ENCODE measurements around the gene PPM1K. TPM values are rescaled to one million over a fixed set of nuclear protein-coding genes. Genes with fewer than 3 reads are reported as not detected.

PPM1K gene
- 10 to 100 TPM; 39.2 to 51.4 TPM for total RNA-seq
- 10 to 100 TPM; 14.9 to 25.8 TPM for polyA plus RNA-seq
- long read RNA-seq, donor 1, full-length matches to known transcripts = 142 of 191 reads
- long read RNA-seq, donor 1, partial matches to known transcripts = 19 of 191 reads
- long read RNA-seq, donor 1, other reads (novel, unspliced or antisense) = 30 of 191 reads
- long read RNA-seq, donor 2, full-length matches to known transcripts = 12 of 24 reads
- long read RNA-seq, donor 2, partial matches to known transcripts = 2 of 24 reads
- long read RNA-seq, donor 2, other reads (novel, unspliced or antisense) = 10 of 24 reads

GRCh38 chr4:88284439-88285234, at the start of gene PPM1K:
TSS of gene PPM1K (minus strand) at chr4:88284561. CDS start at chr4:88278583, 5,978 bp downstream.
- peak within 1 kb of the TSS; percentile 83 for H3K4me3 ChIP-seq (ENCODE audit: low read length in 2 of 2)
- ATAC-seq (ENCODE audit: low FRiP score) = peak; percentile 98
- 0% methylated on average over 55 of the region's 55 CpGs for WGBS, 2 donors
- H3K9me3 ChIP-seq (ENCODE audit: control insufficient read depth, low read length) = no peaks in the 10 kb centered on the region
- no peaks in the 10 kb centered on the region for H3K27me3 ChIP-seq (ENCODE audit: control insufficient read depth in 1 of 2, insufficient read depth in 2 of 2, low read length in 1 of 2)
- peak within 1 kb of the TSS; percentile 97 for H3K27ac ChIP-seq (ENCODE audit: low read depth in 1 of 2, low read length in 2 of 2)
- no peaks in the 10 kb centered on the region for H3K36me3 ChIP-seq (ENCODE audit: control insufficient read depth in 1 of 2, insufficient read depth in 2 of 2, low read length in 1 of 2)
- no peaks in the 10 kb centered on the region for H3K4me1 ChIP-seq (ENCODE audit: control insufficient read depth in 1 of 2, insufficient read depth in 2 of 2, low read length in 2 of 2)
- DNase-seq = peak; percentile 100
- intact Hi-C loops (cut with DNase I) = loop anchor here (5.0 to 10.0 kb wide), 3 partner anchors 58 to 173 kb away; partner anchors contain the start of gene HERC5 (in 2 of the 2)

- Histone ChIP-seq H3K9me3 (ENCODE audit: control insufficient read depth, low read length) (no peaks in the 10 kb centered on the region), H3K36me3 (ENCODE audit: control insufficient read depth in 1 of 2, insufficient read depth in 2 of 2, low read length in 1 of 2) (no peaks in the 10 kb centered on the region), H3K27ac (ENCODE audit: low read depth in 1 of 2, low read length in 2 of 2) (no peak overlapping the region), H3K4me3 (ENCODE audit: low read length in 2 of 2) (no peak overlapping the region), H3K4me1 (ENCODE audit: control insufficient read depth in 1 of 2, insufficient read depth in 2 of 2, low read length in 2 of 2) (no peaks in the 10 kb centered on the region), H3K27me3 (ENCODE audit: control insufficient read depth in 1 of 2, insufficient read depth in 2 of 2, low read length in 1 of 2) (no peaks in the 10 kb centered on the region)
- WGBS, 2 donors = 94 to 97% methylated on average over 1 of the region's 1 CpG
- ATAC-seq (ENCODE audit: low FRiP score) (peak; percentile 67), DNase-seq (no peak)
- intact Hi-C loops (cut with DNase I) = no loop called here
These were observed 49.5 kb upstream of the PPM1K start for GRCh38 chr4:88333741-88334405.

GRCh38 chr4:88327665-88328064, 43.3 kb upstream of the PPM1K start:
- no peak overlapping the region for H3K27ac ChIP-seq (ENCODE audit: low read depth in 1 of 2, low read length in 2 of 2)
- no peak for DNase-seq
- no peak for ATAC-seq (ENCODE audit: low FRiP score)
- H3K4me1 ChIP-seq (ENCODE audit: control insufficient read depth in 1 of 2, insufficient read depth in 2 of 2, low read length in 2 of 2) = no peaks in the 10 kb centered on the region
- no peak overlapping the region for H3K4me3 ChIP-seq (ENCODE audit: low read length in 2 of 2)
- no peaks in the 10 kb centered on the region for H3K9me3 ChIP-seq (ENCODE audit: control insufficient read depth, low read length)
- no peaks in the 10 kb centered on the region for H3K36me3 ChIP-seq (ENCODE audit: control insufficient read depth in 1 of 2, insufficient read depth in 2 of 2, low read length in 1 of 2)
- 76 to 79% methylated on average over 1 of the region's 1 CpG for WGBS, 2 donors
- no peaks in the 10 kb centered on the region for H3K27me3 ChIP-seq (ENCODE audit: control insufficient read depth in 1 of 2, insufficient read depth in 2 of 2, low read length in 1 of 2)
- intact Hi-C loops (cut with DNase I) = no loop called here

GRCh38 chr4:88320780-88321373, 36.5 kb upstream of the PPM1K start:
- DNase-seq (peak in 1 of 2 donors; percentile 60), ATAC-seq (ENCODE audit: low FRiP score) (no peak)
- H3K27me3 ChIP-seq (ENCODE audit: control insufficient read depth in 1 of 2, insufficient read depth in 2 of 2, low read length in 1 of 2) = no peaks in the 10 kb centered on the region
- no peaks in the 10 kb centered on the region for H3K9me3 ChIP-seq (ENCODE audit: control insufficient read depth, low read length)
- H3K4me3 ChIP-seq (ENCODE audit: low read length in 2 of 2) = no peak overlapping the region
- no peak overlapping the region for H3K27ac ChIP-seq (ENCODE audit: low read depth in 1 of 2, low read length in 2 of 2)
- no peaks in the 10 kb centered on the region for H3K4me1 ChIP-seq (ENCODE audit: control insufficient read depth in 1 of 2, insufficient read depth in 2 of 2, low read length in 2 of 2)
- WGBS, 2 donors = 48 to 55% methylated on average over 5 of the region's 5 CpGs
- intact Hi-C loops (cut with DNase I) = no loop called here
- no peaks in the 10 kb centered on the region for H3K36me3 ChIP-seq (ENCODE audit: control insufficient read depth in 1 of 2, insufficient read depth in 2 of 2, low read length in 1 of 2)

GRCh38 chr4:88320224-88320779, 35.9 kb upstream of the PPM1K start:
- Histone ChIP-seq H3K9me3 (ENCODE audit: control insufficient read depth, low read length) (no peaks in the 10 kb centered on the region), H3K4me3 (ENCODE audit: low read length in 2 of 2) (no peak overlapping the region), H3K36me3 (ENCODE audit: control insufficient read depth in 1 of 2, insufficient read depth in 2 of 2, low read length in 1 of 2) (no peaks in the 10 kb centered on the region), H3K27ac (ENCODE audit: low read depth in 1 of 2, low read length in 2 of 2) (no peak overlapping the region), H3K27me3 (ENCODE audit: control insufficient read depth in 1 of 2, insufficient read depth in 2 of 2, low read length in 1 of 2) (no peaks in the 10 kb centered on the region), H3K4me1 (ENCODE audit: control insufficient read depth in 1 of 2, insufficient read depth in 2 of 2, low read length in 2 of 2) (no peaks in the 10 kb centered on the region)
- ATAC-seq (ENCODE audit: low FRiP score) (no peak), DNase-seq (no peak)
- 65 to 81% methylated on average over 1 of the region's 1 CpG for WGBS, 2 donors
- intact Hi-C loops (cut with DNase I) = no loop called here

GRCh38 chr4:88318751-88319350, 34.5 kb upstream of the PPM1K start:
- WGBS, 2 donors = 75 to 83% methylated on average over 3 of the region's 3 CpGs
- DNase-seq (no peak), ATAC-seq (ENCODE audit: low FRiP score) (no peak)
- Histone ChIP-seq H3K9me3 (ENCODE audit: control insufficient read depth, low read length) (no peaks in the 10 kb centered on the region), H3K36me3 (ENCODE audit: control insufficient read depth in 1 of 2, insufficient read depth in 2 of 2, low read length in 1 of 2) (no peaks in the 10 kb centered on the region), H3K4me1 (ENCODE audit: control insufficient read depth in 1 of 2, insufficient read depth in 2 of 2, low read length in 2 of 2) (no peaks in the 10 kb centered on the region), H3K27me3 (ENCODE audit: control insufficient read depth in 1 of 2, insufficient read depth in 2 of 2, low read length in 1 of 2) (no peaks in the 10 kb centered on the region), H3K4me3 (ENCODE audit: low read length in 2 of 2) (no peak overlapping the region), H3K27ac (ENCODE audit: low read depth in 1 of 2, low read length in 2 of 2) (no peak overlapping the region)
- intact Hi-C loops (cut with DNase I) = no loop called here

GRCh38 chr4:88315460-88316017, 31.2 kb upstream of the PPM1K start:
- Histone ChIP-seq H3K4me3 (ENCODE audit: low read length in 2 of 2) (no peak overlapping the region), H3K27me3 (ENCODE audit: control insufficient read depth in 1 of 2, insufficient read depth in 2 of 2, low read length in 1 of 2) (no peaks in the 10 kb centered on the region), H3K36me3 (ENCODE audit: control insufficient read depth in 1 of 2, insufficient read depth in 2 of 2, low read length in 1 of 2) (no peaks in the 10 kb centered on the region), H3K27ac (ENCODE audit: low read depth in 1 of 2, low read length in 2 of 2) (no peak overlapping the region), H3K4me1 (ENCODE audit: control insufficient read depth in 1 of 2, insufficient read depth in 2 of 2, low read length in 2 of 2) (no peaks in the 10 kb centered on the region), H3K9me3 (ENCODE audit: control insufficient read depth, low read length) (no peaks in the 10 kb centered on the region)
- 53 to 59% methylated on average over 5 of the region's 5 CpGs for WGBS, 2 donors
- intact Hi-C loops (cut with DNase I) = no loop called here
- no peak for DNase-seq
- ATAC-seq (ENCODE audit: low FRiP score) = no peak

Measured in aorta (tissue), 5 donors.